Ovary (tissue), 3 donors: Measurements from ENCODE around the gene CCAR1.

Experiments used
- CTCF ChIP-seq, 3 donors: fragments of 450-650 bp in 2 of 3; fragments of 200-600 bp in 1 of 3; IDR thresholded peaks; one replicate each; pipeline versions ENCODE4 v1.5.1 to v1.8.0; 2016 to 2022; ENCODE audit warnings: antibody characterized with exemption in 3 of 3, mild to moderate bottlenecking in 1 of 3
- POLR2A ChIP-seq: fragments of 450-650 bp; IDR thresholded peaks from one replicate; pipeline ENCODE4 v1.6.1; 2017; ENCODE audit warnings: antibody characterized with exemption, mild to moderate bottlenecking, moderate library complexity
- donor health status: DM: no; HTN: no; CAD: no.

DNA sequence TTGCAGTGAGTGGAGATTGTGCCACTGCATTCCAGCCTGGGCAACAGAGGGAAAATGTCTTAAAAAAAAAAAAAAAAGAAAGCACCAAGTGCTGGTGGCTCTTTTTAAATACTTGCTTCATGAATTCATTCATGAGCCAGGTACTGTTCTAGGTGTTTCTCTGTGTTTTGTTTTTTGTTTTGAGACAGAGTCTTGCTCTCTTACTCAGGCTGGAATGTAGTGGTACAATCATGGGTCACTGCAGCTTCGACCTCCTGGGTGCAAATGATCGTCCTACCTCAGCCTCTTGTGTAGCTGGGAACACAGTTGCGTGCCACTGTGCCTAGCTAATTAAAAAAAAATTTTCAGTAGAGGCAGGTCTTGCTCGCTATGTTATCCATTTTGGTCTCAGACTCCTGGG lies 111.6 kb downstream of the CCAR1 start:
- TF ChIP-seq CTCF (IDR thresholded peaks at IDR 0.05) (no peak), POLR2A (no peak)
